ENCODE data around the gene POR. TPM values are rescaled to one million over a fixed set of nuclear protein-coding genes. Genes with fewer than 3 reads are reported as not detected.
"Not testable (repeated sequence)": the region's sequence is repeated elsewhere in the genome, so short reads cannot be mapped to it uniquely, and the experiment has no call there.

POR gene
- total RNA-seq, 2 donors from 2014 or later = 76.3 to 88.8 TPM

GRCh38 chr7:75881436-75882095 is 33.4 kb upstream of the POR start:
- intact Hi-C loops (cut with DNase I) = no loop called here
- DNase-seq (ENCODE audit: low spot score) = no peak

GRCh38 chr7:75883265-75883824 is 31.6 kb upstream of the POR start:
- DNase-seq (ENCODE audit: low spot score); intact Hi-C loops (cut with DNase I): not testable (repeated sequence)

DNA sequence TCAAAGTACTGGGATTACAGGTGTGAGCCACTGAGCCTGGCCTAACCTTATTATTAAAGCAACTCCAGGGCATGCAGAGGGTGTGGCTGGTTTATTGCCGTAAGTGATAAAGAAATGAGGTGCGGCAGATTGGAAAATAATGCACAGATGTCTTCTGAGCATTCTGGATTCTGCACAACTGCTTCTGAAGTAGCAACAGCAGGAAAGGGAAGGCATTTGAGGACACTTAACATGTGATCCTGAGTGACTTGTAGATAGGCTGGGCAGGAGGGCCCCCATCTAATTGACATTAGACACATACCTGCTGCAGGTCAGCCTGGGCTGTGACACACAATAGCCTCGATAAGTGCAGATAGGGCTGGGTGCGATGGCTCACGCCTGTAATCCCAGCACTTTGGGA is 30.5 kb upstream of the POR start:
- intact Hi-C loops (cut with DNase I) = no loop called here

DNA sequence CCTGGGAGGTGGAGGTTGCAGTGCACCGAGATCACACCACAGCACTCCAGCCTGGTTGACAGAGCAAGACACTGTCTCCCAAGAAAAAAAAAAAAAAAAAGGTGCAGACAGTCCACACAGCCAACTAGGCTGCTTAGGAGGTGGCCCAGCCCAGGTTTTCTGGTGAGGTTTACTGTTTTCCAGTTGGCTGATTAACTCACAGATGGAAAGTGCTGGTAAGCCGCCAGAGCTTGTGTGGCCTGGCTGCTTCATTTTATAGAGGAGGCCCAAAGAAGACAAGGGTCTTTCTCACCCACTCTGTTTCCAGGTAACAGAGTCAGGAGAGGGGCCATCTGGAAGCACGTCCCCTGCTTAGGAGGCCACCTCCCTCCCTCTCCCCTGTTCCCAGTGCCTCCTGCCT is 29.9 kb upstream of the POR start:
- no peak for DNase-seq (ENCODE audit: low spot score)
- intact Hi-C loops (cut with DNase I) = no loop called here

More for the DNA sequence above, 30.5 kb upstream of the POR start:
- DNase-seq (ENCODE audit: low spot score) = no peak

GRCh38 chr7:75887669-75888369 is 27.1 kb upstream of the POR start:
- no peak for DNase-seq (ENCODE audit: low spot score)
- intact Hi-C loops (cut with DNase I) = no loop called here

- DNase-seq (ENCODE audit: low spot score) = no peak
- intact Hi-C loops (cut with DNase I) = no loop called here
Observed at GRCh38 chr7:75888464-75889222, 26.3 kb upstream of the POR start.

GRCh38 chr7:75889223-75889825 is 25.6 kb upstream of the POR start:
- intact Hi-C loops (cut with DNase I) = no loop called here

DNA sequence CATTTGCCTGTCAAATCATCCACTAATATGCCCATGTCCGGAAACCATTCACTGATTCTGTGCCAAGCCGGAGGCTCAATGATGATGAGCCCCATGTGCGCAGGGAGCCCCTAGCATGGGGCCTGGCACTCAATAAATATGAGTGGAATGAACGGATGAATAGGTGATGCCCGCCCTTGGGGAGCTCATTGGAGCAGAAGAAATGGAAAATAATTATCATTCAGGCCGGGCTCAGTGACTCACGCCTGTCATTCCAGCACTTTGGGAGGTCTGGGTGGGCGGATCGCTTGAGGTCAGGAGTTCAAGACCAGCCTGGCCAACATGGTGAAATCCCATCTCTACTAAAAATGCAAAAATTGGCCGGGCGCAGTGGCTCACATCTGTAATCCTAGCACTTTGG is 25.1 kb upstream of the POR start:
- DNase-seq (ENCODE audit: low spot score) = no peak
- intact Hi-C loops (cut with DNase I) = no loop called here

More at GRCh38 chr7:75889223-75889825, 25.6 kb upstream of the POR start:
- no peak for DNase-seq (ENCODE audit: low spot score)

- intact Hi-C loops (cut with DNase I) = not testable (repeated sequence)
Observed at GRCh38 chr7:75891237-75891636, 23.7 kb upstream of the POR start.

DNA sequence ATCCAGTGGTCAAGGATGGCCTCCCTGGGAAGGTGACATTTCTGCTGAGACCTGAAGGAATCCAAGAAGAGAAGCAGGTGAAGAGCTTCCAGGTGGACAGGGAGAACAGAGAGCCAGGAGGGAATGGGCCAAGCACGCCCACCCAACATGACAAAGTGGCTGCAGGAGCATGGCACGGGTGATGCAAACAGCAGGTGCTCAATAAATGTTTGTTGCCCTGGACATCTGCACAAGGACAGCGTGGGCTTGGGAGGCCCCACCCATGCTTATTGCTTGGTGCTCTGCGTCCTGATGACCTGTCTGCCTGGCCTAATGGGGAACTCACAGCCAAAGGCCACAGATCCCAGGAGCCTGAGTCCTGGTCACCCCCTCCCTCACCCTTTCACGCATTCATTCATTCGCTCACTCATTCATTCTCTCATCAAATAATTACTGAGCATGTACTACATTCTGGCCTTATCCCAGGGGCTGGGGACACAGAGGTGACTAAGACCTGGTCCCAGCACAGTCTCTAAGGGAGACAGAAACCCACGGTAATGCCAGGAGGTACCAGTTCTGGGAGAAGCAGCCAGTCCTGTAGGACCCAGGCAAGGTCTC is 23.0 kb upstream of the POR start:
- DNase-seq (ENCODE audit: low spot score) = no peak
- intact Hi-C loops (cut with DNase I) = no loop called here

More at GRCh38 chr7:75891237-75891636, 23.7 kb upstream of the POR start:
- not testable (repeated sequence) for DNase-seq (ENCODE audit: low spot score)

- peak; percentile 86 for DNase-seq (ENCODE audit: low spot score)
- intact Hi-C loops (cut with DNase I) = no loop called here
Observed at GRCh38 chr7:75892634-75893272, 22.2 kb upstream of the POR start.

- DNase-seq (ENCODE audit: low spot score) = no peak
- intact Hi-C loops (cut with DNase I) = no loop called here
Observed at GRCh38 chr7:75896803-75897327, 18.1 kb upstream of the POR start.

GRCh38 chr7:75900617-75901315 is 14.2 kb upstream of the POR start:
- DNase-seq (ENCODE audit: low spot score) = no peak
- intact Hi-C loops (cut with DNase I) = no loop called here

DNA sequence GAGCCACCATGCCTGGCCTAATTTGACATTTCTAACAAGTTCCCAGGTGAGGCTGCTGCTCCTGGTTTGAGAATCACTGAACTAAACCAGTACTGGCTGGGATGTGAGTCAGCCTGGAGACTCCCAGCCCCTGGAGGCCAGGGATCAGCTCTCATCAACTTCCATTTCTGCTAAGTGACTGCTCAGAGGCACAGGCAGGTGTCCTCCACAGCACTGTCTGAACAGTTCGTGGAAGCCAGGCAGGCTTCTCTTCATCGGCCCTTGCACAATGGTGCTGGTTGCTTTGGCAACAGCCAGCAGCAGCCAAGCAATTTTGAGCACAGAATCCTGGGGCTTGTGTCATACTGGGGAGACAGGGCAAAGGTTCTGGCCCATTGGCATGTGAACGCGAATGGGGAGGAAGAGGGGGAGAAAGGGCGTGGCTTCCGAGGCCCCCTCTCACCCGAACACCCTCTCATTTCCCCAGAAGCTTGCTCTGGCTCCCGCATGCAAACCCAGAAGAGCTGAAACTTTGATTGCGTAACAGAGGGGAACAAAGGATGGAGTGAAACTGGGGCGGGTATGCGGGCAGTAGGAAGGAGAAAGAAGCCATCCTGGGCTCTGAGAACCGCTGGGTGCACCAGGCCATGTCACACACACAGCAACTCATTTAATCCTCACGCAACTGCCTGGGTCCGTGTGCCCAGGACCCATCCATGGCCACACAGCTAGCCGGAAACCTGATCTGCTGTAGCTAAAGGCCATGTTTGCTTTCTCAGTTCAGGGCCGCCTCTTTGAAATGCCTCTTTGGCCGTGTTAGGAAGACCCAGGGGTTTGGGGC is 9.0 kb upstream of the POR start:
- DNase-seq (ENCODE audit: low spot score) = peak; percentile 94
- intact Hi-C loops (cut with DNase I) = no loop called here

- peak; percentile 65 for DNase-seq (ENCODE audit: low spot score)
- intact Hi-C loops (cut with DNase I) = no loop called here
Observed at GRCh38 chr7:75906991-75907667, 7.8 kb upstream of the POR start.

DNA sequence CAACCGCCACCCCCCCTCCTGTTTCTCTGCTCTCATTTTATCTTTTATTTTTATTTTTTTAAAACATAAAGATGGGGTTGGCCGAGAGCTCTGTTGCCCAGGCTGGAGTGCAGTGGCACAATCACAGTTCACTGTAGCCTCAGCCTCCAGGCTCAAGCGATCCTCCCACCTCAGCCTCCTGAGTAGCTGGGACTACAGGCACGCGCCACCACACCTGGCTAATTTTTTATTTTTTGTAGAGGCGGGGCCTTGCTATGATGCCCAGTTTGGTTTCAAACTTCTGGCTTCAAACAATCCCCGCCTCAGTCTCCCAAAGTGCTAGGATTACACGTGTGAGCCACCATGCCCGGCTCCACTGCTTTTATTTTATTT is 7.3 kb upstream of the POR start:
- DNase-seq (ENCODE audit: low spot score); intact Hi-C loops (cut with DNase I): not testable (repeated sequence)
